WERI-Rb-1 (cell line): ENCODE data around the gene CASTOR1.
A peak's percentile ranks its signal among the peaks of the same experiment; 100 is the strongest.

Source experiments
- DNase-seq: peaks from one replicate; pipeline ENCODE4 v3.0.0-alpha.2; 2020
- H3K27ac ChIP-seq: fragments of 250-450 bp; sonication (Bioruptor Pico); 2 replicates; pipeline ENCODE4 v1.5.1; 2020; ENCODE audit warnings: mild to moderate bottlenecking, moderate library complexity
- H3K27me3 ChIP-seq: fragments of 250-450 bp; sonication (Bioruptor Pico); 2 replicates; pipeline ENCODE4 v1.5.1; 2021; ENCODE audit warnings: mild to moderate bottlenecking, low read depth, moderate library complexity; ENCODE audit not compliant: insufficient read depth, severe bottlenecking
- H3K36me3 ChIP-seq: fragments of 250-450 bp; sonication (Bioruptor Pico); 2 replicates; pipeline ENCODE4 v1.5.1; 2020; ENCODE audit warnings: mild to moderate bottlenecking, moderate library complexity
- H3K4me3 ChIP-seq: 2 replicates; pipeline ENCODE4 v1.5.1; 2011; ENCODE audit warnings: low read depth, mild to moderate bottlenecking, control low read depth, low read length
- H3K9me3 ChIP-seq: fragments of 250-450 bp; sonication (Bioruptor Pico); 2 replicates; pipeline ENCODE4 v1.5.1; 2021; ENCODE audit warnings: mild to moderate bottlenecking, moderate library complexity; ENCODE audit not compliant: severe bottlenecking
- CTCF ChIP-seq: IDR thresholded peaks from 2 replicates; pipeline ENCODE4 v1.5.1; 2011; ENCODE audit warnings: low read depth, mild to moderate bottlenecking, control low read depth, inconsistent platforms, low read length

CASTOR1 gene

GRCh38 chr22:30249049-30250038 is 40.0 kb downstream of the CASTOR1 start:
- no peak for TF ChIP-seq CTCF
- no peaks in the 10 kb centered on the region for H3K27me3 ChIP-seq
- DNase-seq, result no peak
- no peak overlapping the region for H3K4me3 ChIP-seq
- H3K36me3 ChIP-seq, result no peaks in the 10 kb centered on the region
- H3K27ac ChIP-seq, result no peak overlapping the region
- no peaks in the 10 kb centered on the region for H3K9me3 ChIP-seq

- no peak overlapping the region for H3K4me3 ChIP-seq
- no peak for DNase-seq
- H3K27me3 ChIP-seq, result no peaks in the 10 kb centered on the region
- no peak overlapping the region for H3K27ac ChIP-seq
- H3K36me3 ChIP-seq, result peaks cover 3% of the 10 kb centered on the region; the same call in 1 of the 2 replicates
- H3K9me3 ChIP-seq, result no peaks in the 10 kb centered on the region
- TF ChIP-seq CTCF, result no peak
Measured at GRCh38 chr22:30248484-30248883, 40.8 kb downstream of the CASTOR1 start.

- Histone ChIP-seq H3K27me3 (no peaks in the 10 kb centered on the region), H3K36me3 (peaks cover 8% of the 10 kb centered on the region; the same call in 1 of the 2 replicates), H3K9me3 (no peaks in the 10 kb centered on the region), H3K27ac (no peak overlapping the region), H3K4me3 (no peak overlapping the region)
- DNase-seq, result no peak
- TF ChIP-seq CTCF, result no peak
Measured at GRCh38 chr22:30247974-30248373, 41.3 kb downstream of the CASTOR1 start.

GRCh38 chr22:30247561-30247960 is 41.7 kb downstream of the CASTOR1 start:
- H3K36me3 ChIP-seq, result peaks cover 8% of the 10 kb centered on the region; the same call in 1 of the 2 replicates

GRCh38 chr22:30246814-30247376 is 42.4 kb downstream of the CASTOR1 start:
- no peak for DNase-seq
- H3K27ac ChIP-seq, result no peak overlapping the region; the same call in 1 of the 2 replicates
- peaks cover 8% of the 10 kb centered on the region; the same call in 1 of the 2 replicates for H3K36me3 ChIP-seq
- 0 out of 2 replicates have a peak, but pooled peaks have one; percentile 7 for TF ChIP-seq CTCF
- H3K4me3 ChIP-seq, result peak overlapping the region; percentile 70
- no peaks in the 10 kb centered on the region for H3K9me3 ChIP-seq
- no peaks in the 10 kb centered on the region for H3K27me3 ChIP-seq

More at GRCh38 chr22:30247561-30247960, 41.7 kb downstream of the CASTOR1 start:
- Histone ChIP-seq H3K27ac (no peak overlapping the region), H3K27me3 (no peaks in the 10 kb centered on the region), H3K4me3 (no peak overlapping the region), H3K9me3 (no peaks in the 10 kb centered on the region)
- DNase-seq, result no peak
- TF ChIP-seq CTCF, result no peak
